GM13976 (cell line): ENCODE data around the gene CDC42EP2.

Experiments used
- DNase-seq: peaks from one replicate; pipeline ENCODE4 v3.0.0; 2012; ENCODE audit warnings: low spot score
- CTCF ChIP-seq: IDR thresholded peaks from 2 replicates; pipeline ENCODE4 v1.5.1; 2012; ENCODE audit warnings: borderline replicate concordance, mild to moderate bottlenecking; ENCODE audit not compliant: insufficient read depth; ENCODE audit errors: extremely low read depth, missing control alignments, control extremely low read depth
- in situ Hi-C: fragments of 300-500 bp; cut with MboI; formaldehyde crosslinking; loops from one replicate; pipeline ENCODE4 v1.12.0; 2022; ENCODE audit warnings: low sequenced_read_pairs, mixed read lengths, inconsistent platforms; ENCODE audit not compliant: unreplicated experiment

The CDC42EP2 gene

GRCh38 chr11:65340226-65340625 lies 25.6 kb downstream of the CDC42EP2 start:
- in situ Hi-C loops = no loop called here
- no peak for DNase-seq
- TF ChIP-seq CTCF = no peak

- in situ Hi-C loops = no loop called here
- no peak for DNase-seq
- TF ChIP-seq CTCF = no peak
Observed at GRCh38 chr11:65341856-65342255, 27.2 kb downstream of the CDC42EP2 start.

- in situ Hi-C loops = no loop called here
- DNase-seq = no peak
- TF ChIP-seq CTCF = no peak
Observed at GRCh38 chr11:65351511-65351910, 36.8 kb downstream of the CDC42EP2 start.

GRCh38 chr11:65352783-65353182 lies 38.1 kb downstream of the CDC42EP2 start:
- TF ChIP-seq CTCF = no peak
- no peak for DNase-seq
- in situ Hi-C loops = no loop called here

GRCh38 chr11:65353376-65353775 lies 38.7 kb downstream of the CDC42EP2 start:
- in situ Hi-C loops = no loop called here
- no peak for TF ChIP-seq CTCF
- DNase-seq = no peak

GRCh38 chr11:65353900-65354264 lies 39.2 kb downstream of the CDC42EP2 start:
- in situ Hi-C loops = no loop called here
- DNase-seq = no peak
- no peak for TF ChIP-seq CTCF
